SK-N-SH (cell line): Measurements from ENCODE around the gene RFNG.

Experiments
- EZH2phosphoT487 ChIP-seq: fragments of 200-600 bp; sonication (generic); IDR thresholded peaks from 2 replicates; pipeline ENCODE4 v1.6.1; 2017; ENCODE audit warnings: low read depth, mixed run types, mild to moderate bottlenecking, antibody characterized with exemption, moderate library complexity, borderline replicate concordance
- GABPA ChIP-seq: IDR thresholded peaks from 2 replicates; pipeline ENCODE4 v1.4.0; 2012; ENCODE audit warnings: low read depth, mild to moderate bottlenecking
- TF ChIP-seq, protein P1 (sequence below): fragments of 200-600 bp; sonication (generic); IDR thresholded peaks from 2 replicates; pipeline ENCODE4 v1.6.1; 2017; ENCODE audit warnings: antibody characterized with exemption, mild to moderate bottlenecking, moderate library complexity

GRCh38 chr17:82088838-82089722, 37.5 kb upstream of the RFNG start:
- no peak for TF ChIP-seq EZH2phosphoT487
- TF ChIP-seq GABPA, result no peak
- TF ChIP-seq, protein P1, sequence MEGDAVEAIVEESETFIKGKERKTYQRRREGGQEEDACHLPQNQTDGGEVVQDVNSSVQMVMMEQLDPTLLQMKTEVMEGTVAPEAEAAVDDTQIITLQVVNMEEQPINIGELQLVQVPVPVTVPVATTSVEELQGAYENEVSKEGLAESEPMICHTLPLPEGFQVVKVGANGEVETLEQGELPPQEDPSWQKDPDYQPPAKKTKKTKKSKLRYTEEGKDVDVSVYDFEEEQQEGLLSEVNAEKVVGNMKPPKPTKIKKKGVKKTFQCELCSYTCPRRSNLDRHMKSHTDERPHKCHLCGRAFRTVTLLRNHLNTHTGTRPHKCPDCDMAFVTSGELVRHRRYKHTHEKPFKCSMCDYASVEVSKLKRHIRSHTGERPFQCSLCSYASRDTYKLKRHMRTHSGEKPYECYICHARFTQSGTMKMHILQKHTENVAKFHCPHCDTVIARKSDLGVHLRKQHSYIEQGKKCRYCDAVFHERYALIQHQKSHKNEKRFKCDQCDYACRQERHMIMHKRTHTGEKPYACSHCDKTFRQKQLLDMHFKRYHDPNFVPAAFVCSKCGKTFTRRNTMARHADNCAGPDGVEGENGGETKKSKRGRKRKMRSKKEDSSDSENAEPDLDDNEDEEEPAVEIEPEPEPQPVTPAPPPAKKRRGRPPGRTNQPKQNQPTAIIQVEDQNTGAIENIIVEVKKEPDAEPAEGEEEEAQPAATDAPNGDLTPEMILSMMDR, result no peak
